CD4-positive, alpha-beta T cell treated with Interleukin-21 for 1 hour (primary cell): ENCODE data around the gene CELA2A.
"Not testable (repeated sequence)": the region's sequence is repeated elsewhere in the genome, so short reads cannot be mapped to it uniquely, and the experiment has no call there.

Experiments
- DNase-seq: peaks from one replicate; pipeline ENCODE4 v3.0.0-alpha.2; 2020

Gene CELA2A

GRCh38 chr1:15445390-15446122 is 11.0 kb upstream of the CELA2A start:
- DNase-seq: no peak

- no peak for DNase-seq
These were observed 10.3 kb upstream of the CELA2A start for GRCh38 chr1:15446212-15446611.

- no peak for DNase-seq
These were observed 7.6 kb upstream of the CELA2A start for GRCh38 chr1:15448877-15449462.

GRCh38 chr1:15449567-15449966 is 7.0 kb upstream of the CELA2A start:
- DNase-seq: no peak

- DNase-seq: no peak
These were observed 5.4 kb upstream of the CELA2A start for GRCh38 chr1:15451014-15451722.

- DNase-seq: no peak
These were observed 4.3 kb upstream of the CELA2A start for GRCh38 chr1:15452216-15452615.

GRCh38 chr1:15452866-15453571 is 3.5 kb upstream of the CELA2A start:
- DNase-seq: no peak

- no peak for DNase-seq
These were observed 2.8 kb upstream of the CELA2A start for GRCh38 chr1:15453734-15454133.

GRCh38 chr1:15454256-15454655 is 2.3 kb upstream of the CELA2A start:
- no peak for DNase-seq

GRCh38 chr1:15455522-15455921 is 1.0 kb upstream of the CELA2A start:
- no peak for DNase-seq

GRCh38 chr1:15457585-15457984 is 1.1 kb downstream of the CELA2A start:
- no peak for DNase-seq

- DNase-seq: not testable (repeated sequence)
These were observed 1.9 kb downstream of the CELA2A start for GRCh38 chr1:15458388-15458787.

- DNase-seq: no peak
These were observed 3.5 kb downstream of the CELA2A start for GRCh38 chr1:15459771-15460707.

GRCh38 chr1:15460708-15461095 is 4.2 kb downstream of the CELA2A start:
- no peak for DNase-seq

GRCh38 chr1:15463064-15463800 is 6.7 kb downstream of the CELA2A start:
- DNase-seq: not testable (repeated sequence)

- not testable (repeated sequence) for DNase-seq
These were observed 7.4 kb downstream of the CELA2A start for GRCh38 chr1:15463926-15464322.

GRCh38 chr1:15465674-15466073 is 9.1 kb downstream of the CELA2A start:
- no peak for DNase-seq

- not testable (repeated sequence) for DNase-seq
These were observed 10.6 kb downstream of the CELA2A start for GRCh38 chr1:15466955-15467625.

GRCh38 chr1:15468145-15468544 is 11.6 kb downstream of the CELA2A start:
- DNase-seq: no peak

- no peak for DNase-seq
These were observed 12.8 kb downstream of the CELA2A start for GRCh38 chr1:15469361-15469760.
